ENCODE measurements around the gene MORN1.

Gene MORN1

GRCh38 chr1:2313651-2314261 lies 77.6 kb downstream of the MORN1 start:
- Histone ChIP-seq H4K20me1 (ENCODE audit: insufficient read depth, low read length) (no peaks in the 10 kb centered on the region), H3K4me1 (ENCODE audit: low read length) (peaks cover 14% of the 10 kb centered on the region), H3K36me3 (replicated peaks; ENCODE audit: low read depth, low read length) (no peaks in the 10 kb centered on the region), H3K4me2 (ENCODE audit: low read length) (peak overlapping the region; percentile 80), H3K9ac (ENCODE audit: low read length) (no peak overlapping the region), H3K27ac (ENCODE audit: low read length) (no peak overlapping the region), H3K27me3 (ENCODE audit: low read depth, low read length) (no peaks in the 10 kb centered on the region), H3K9me3 (ENCODE audit: insufficient read depth, low read length) (no peaks in the 10 kb centered on the region), H3K79me2 (ENCODE audit: low read length) (no peaks in the 10 kb centered on the region), H2AFZ (ENCODE audit: low read depth, low read length) (no peak overlapping the region), H3K4me3 (ENCODE audit: low read length) (peak overlapping the region; percentile 78; the same call in 1 of the 2 replicates)
- TF ChIP-seq EZH2phosphoT487 (IDR thresholded peaks at IDR 0.05; ENCODE audit: low read depth), result no peak
- no peak for TF ChIP-seq CTCF (IDR thresholded peaks at IDR 0.05; ENCODE audit: low read depth, low read length)

GRCh38 chr1:2312515-2313301 lies 78.6 kb downstream of the MORN1 start:
- H2AFZ ChIP-seq (ENCODE audit: low read depth, low read length), result no peak overlapping the region
- H3K4me2 ChIP-seq (ENCODE audit: low read length), result no peak overlapping the region
- no peaks in the 10 kb centered on the region for H3K9me3 ChIP-seq (ENCODE audit: insufficient read depth, low read length)
- no peaks in the 10 kb centered on the region for H3K27me3 ChIP-seq (ENCODE audit: low read depth, low read length)
- H3K79me2 ChIP-seq (ENCODE audit: low read length), result no peaks in the 10 kb centered on the region
- no peak for TF ChIP-seq CTCF (IDR thresholded peaks at IDR 0.05; ENCODE audit: low read depth, low read length)
- TF ChIP-seq EZH2phosphoT487 (IDR thresholded peaks at IDR 0.05; ENCODE audit: low read depth), result no peak
- no peak overlapping the region for H3K9ac ChIP-seq (ENCODE audit: low read length)
- peaks cover 14% of the 10 kb centered on the region for H3K4me1 ChIP-seq (ENCODE audit: low read length)
- H4K20me1 ChIP-seq (ENCODE audit: insufficient read depth, low read length), result no peaks in the 10 kb centered on the region
- H3K27ac ChIP-seq (ENCODE audit: low read length), result no peak overlapping the region
- no peaks in the 10 kb centered on the region for H3K36me3 ChIP-seq (replicated peaks; ENCODE audit: low read depth, low read length)
- H3K4me3 ChIP-seq (ENCODE audit: low read length), result no peak overlapping the region

GRCh38 chr1:2312160-2312514 lies 79.2 kb downstream of the MORN1 start:
- H3K27ac ChIP-seq (ENCODE audit: low read length), result no peak overlapping the region
- no peak overlapping the region for H3K9ac ChIP-seq (ENCODE audit: low read length)
- H3K9me3 ChIP-seq (ENCODE audit: insufficient read depth, low read length), result no peaks in the 10 kb centered on the region
- no peak overlapping the region for H2AFZ ChIP-seq (ENCODE audit: low read depth, low read length)
- H3K36me3 ChIP-seq (replicated peaks; ENCODE audit: low read depth, low read length), result peaks cover 4% of the 10 kb centered on the region
- H3K4me1 ChIP-seq (ENCODE audit: low read length), result peaks cover 14% of the 10 kb centered on the region
- no peaks in the 10 kb centered on the region for H4K20me1 ChIP-seq (ENCODE audit: insufficient read depth, low read length)
- no peak overlapping the region for H3K4me3 ChIP-seq (ENCODE audit: low read length)
- TF ChIP-seq CTCF (IDR thresholded peaks at IDR 0.05; ENCODE audit: low read depth, low read length) (no peak), EZH2phosphoT487 (IDR thresholded peaks at IDR 0.05; ENCODE audit: low read depth) (no peak)
- no peaks in the 10 kb centered on the region for H3K27me3 ChIP-seq (ENCODE audit: low read depth, low read length)
- no peaks in the 10 kb centered on the region for H3K79me2 ChIP-seq (ENCODE audit: low read length)
- no peak overlapping the region for H3K4me2 ChIP-seq (ENCODE audit: low read length)

- H3K4me2 ChIP-seq (ENCODE audit: low read length), result no peak overlapping the region
- TF ChIP-seq EZH2phosphoT487 (IDR thresholded peaks at IDR 0.05; ENCODE audit: low read depth) (no peak), CTCF (IDR thresholded peaks at IDR 0.05; ENCODE audit: low read depth, low read length) (peak; percentile 30; the same call in 1 of the 2 replicates)
Observed at GRCh38 chr1:2311184-2312032, 79.9 kb downstream of the MORN1 start.

More at GRCh38 chr1:2311184-2312032, 79.9 kb downstream of the MORN1 start:
- H3K4me3 ChIP-seq (ENCODE audit: low read length), result no peak overlapping the region
- H3K27ac ChIP-seq (ENCODE audit: low read length), result no peak overlapping the region
- H3K9me3 ChIP-seq (ENCODE audit: insufficient read depth, low read length), result no peaks in the 10 kb centered on the region
- H3K27me3 ChIP-seq (ENCODE audit: low read depth, low read length), result no peaks in the 10 kb centered on the region
- peaks cover 14% of the 10 kb centered on the region for H3K4me1 ChIP-seq (ENCODE audit: low read length)
- H3K79me2 ChIP-seq (ENCODE audit: low read length), result no peaks in the 10 kb centered on the region
- peaks cover 4% of the 10 kb centered on the region for H3K36me3 ChIP-seq (replicated peaks; ENCODE audit: low read depth, low read length)
- no peak overlapping the region for H2AFZ ChIP-seq (ENCODE audit: low read depth, low read length)
- no peak overlapping the region for H3K9ac ChIP-seq (ENCODE audit: low read length)
- no peaks in the 10 kb centered on the region for H4K20me1 ChIP-seq (ENCODE audit: insufficient read depth, low read length)

All from OCI-LY3 (cell line).